Measurements from ENCODE around the gene PRKG1.
"Not testable (repeated sequence)": the region's sequence is repeated elsewhere in the genome, so short reads cannot be mapped to it uniquely, and the experiment has no call there.

Gene PRKG1

GRCh38 chr10:51342381-51342780, 268.1 kb downstream of the PRKG1 start:
- no peak for DNase-seq

- DNase-seq, result no peak
These were observed 269.1 kb downstream of the PRKG1 start for GRCh38 chr10:51343391-51343790.

GRCh38 chr10:51344371-51344770, 270.1 kb downstream of the PRKG1 start:
- DNase-seq, result no peak

- no peak for DNase-seq
These were observed 274.3 kb downstream of the PRKG1 start for GRCh38 chr10:51348622-51349021.

- DNase-seq, result no peak
These were observed 282.9 kb downstream of the PRKG1 start for GRCh38 chr10:51357170-51357569.

GRCh38 chr10:51358227-51358626, 283.9 kb downstream of the PRKG1 start:
- no peak for DNase-seq

GRCh38 chr10:51363415-51363814, 289.1 kb downstream of the PRKG1 start:
- DNase-seq, result no peak

GRCh38 chr10:51364674-51365073, 290.4 kb downstream of the PRKG1 start:
- DNase-seq, result no peak

- no peak for DNase-seq
These were observed 291.8 kb downstream of the PRKG1 start for GRCh38 chr10:51366044-51366443.

GRCh38 chr10:51367127-51367526, 292.8 kb downstream of the PRKG1 start:
- DNase-seq, result no peak

GRCh38 chr10:51367694-51368093, 293.4 kb downstream of the PRKG1 start:
- DNase-seq, result no peak

- DNase-seq, result no peak
These were observed 294.7 kb downstream of the PRKG1 start for GRCh38 chr10:51368943-51369342.

GRCh38 chr10:51369903-51370302, 295.6 kb downstream of the PRKG1 start:
- no peak for DNase-seq

- no peak for DNase-seq
These were observed 297.5 kb downstream of the PRKG1 start for GRCh38 chr10:51371743-51372142.

GRCh38 chr10:51375790-51376189, 301.5 kb downstream of the PRKG1 start:
- no peak for DNase-seq

GRCh38 chr10:51377070-51377931, 303.0 kb downstream of the PRKG1 start:
- no peak for DNase-seq

- DNase-seq, result no peak
These were observed 303.8 kb downstream of the PRKG1 start for GRCh38 chr10:51377932-51378599.

GRCh38 chr10:51382181-51382580, 307.9 kb downstream of the PRKG1 start:
- no peak for DNase-seq

GRCh38 chr10:51384971-51385370, 310.7 kb downstream of the PRKG1 start:
- no peak for DNase-seq

GRCh38 chr10:51386248-51386885, 312.1 kb downstream of the PRKG1 start:
- DNase-seq, result no peak

GRCh38 chr10:51389415-51390321, 315.4 kb downstream of the PRKG1 start:
- peak; percentile 52 for DNase-seq

- not testable (repeated sequence) for DNase-seq
These were observed 318.7 kb downstream of the PRKG1 start for GRCh38 chr10:51393006-51393405.

GRCh38 chr10:51394039-51394438, 319.8 kb downstream of the PRKG1 start:
- DNase-seq, result no peak
